NOMO-1 treated with DMSO at 0.1 percent for 48 hours (cell line): ENCODE measurements around the gene C1orf53.
"Not testable (repeated sequence)": the region's sequence is repeated elsewhere in the genome, so short reads cannot be mapped to it uniquely, and the experiment has no call there.

Experiments used
- DNase-seq: peaks from one replicate; lab custom pipeline; 2025; ENCODE audit not compliant: unreplicated experiment; lab: John Stamatoyannopoulos, UW

The C1orf53 gene

GRCh38 chr1:197902454-197903195 is at the start of gene C1orf53:
C1orf53 (plus strand) TSS chr1:197902630; CDS start chr1:197902650, 20 bp downstream.
- peak; percentile 78 for DNase-seq

DNA sequence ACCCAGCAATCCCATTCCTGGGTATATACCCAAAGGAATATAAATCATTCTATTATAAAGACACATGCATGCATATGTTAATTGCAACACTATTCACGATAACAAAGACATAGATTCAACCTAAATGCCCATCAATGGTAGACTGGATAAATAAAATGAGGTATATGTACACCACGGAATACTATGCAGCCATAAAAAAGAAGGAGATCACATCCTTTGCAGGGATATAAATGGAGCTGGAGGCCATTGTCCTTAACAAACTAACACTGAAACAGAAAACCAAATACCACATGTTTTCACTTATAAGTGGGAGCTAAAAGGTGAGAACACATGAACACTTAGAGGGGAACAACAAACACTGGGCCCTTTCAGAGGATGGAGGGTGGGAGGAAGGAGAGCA is 46.7 kb upstream of the C1orf53 start:
- DNase-seq: not testable (repeated sequence)

DNA sequence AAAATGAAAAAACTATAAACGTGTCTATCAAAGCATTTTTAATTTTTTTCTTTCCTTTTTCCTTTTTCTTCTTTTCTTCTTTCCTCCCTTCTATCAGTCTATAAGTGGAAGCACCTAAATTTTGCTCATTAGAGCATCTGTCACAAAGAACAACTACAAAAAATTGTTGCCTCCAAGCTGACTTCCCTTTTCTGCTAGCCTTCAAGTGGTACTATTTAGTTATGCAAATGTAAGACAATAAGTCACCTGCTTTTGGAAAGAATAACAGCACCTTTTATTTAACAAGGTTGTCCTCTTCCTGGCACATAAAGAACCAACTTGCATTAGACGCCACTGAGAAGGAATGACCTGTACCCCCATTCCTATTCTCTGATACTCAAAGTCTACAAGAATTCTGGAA is 45.0 kb upstream of the C1orf53 start:
- DNase-seq: no peak

DNA sequence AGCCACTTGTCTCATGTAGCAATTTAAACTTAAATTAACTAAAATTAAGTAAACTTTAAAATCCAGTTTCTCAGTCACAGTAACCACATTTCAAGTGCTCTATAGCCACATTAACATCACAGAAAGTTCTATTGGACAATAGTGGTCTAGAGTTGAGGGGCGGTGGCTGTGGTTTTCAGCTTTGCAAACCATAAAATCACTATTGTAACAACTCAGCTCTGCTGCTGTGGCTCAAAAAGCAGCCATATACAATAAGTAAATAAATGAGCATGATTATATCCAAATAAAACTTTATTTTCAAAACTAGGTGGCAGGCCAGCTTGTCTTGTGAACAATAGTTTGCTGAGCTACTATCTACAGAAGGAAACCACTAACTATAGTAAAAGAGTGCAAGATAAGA is 43.4 kb upstream of the C1orf53 start:
- no peak for DNase-seq

DNA sequence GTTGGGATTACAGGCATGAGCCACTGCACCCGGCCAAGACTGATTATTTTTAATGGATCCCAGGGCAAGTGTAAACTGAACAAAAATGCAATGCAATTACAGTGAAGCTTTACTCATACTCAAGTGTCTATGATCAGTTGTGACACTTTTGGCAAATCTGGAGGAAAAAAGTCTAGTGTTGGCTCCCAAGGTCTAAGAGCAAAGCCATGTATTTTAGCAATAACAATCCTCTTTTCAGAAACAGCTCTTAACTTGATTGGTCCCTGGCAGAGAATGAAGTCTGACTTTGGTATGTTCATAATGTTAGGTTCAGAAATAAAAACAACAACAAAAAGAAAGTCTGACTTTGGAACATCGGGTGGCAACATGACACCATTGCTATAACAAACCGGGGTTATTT is 40.2 kb upstream of the C1orf53 start:
- no peak for DNase-seq

DNA sequence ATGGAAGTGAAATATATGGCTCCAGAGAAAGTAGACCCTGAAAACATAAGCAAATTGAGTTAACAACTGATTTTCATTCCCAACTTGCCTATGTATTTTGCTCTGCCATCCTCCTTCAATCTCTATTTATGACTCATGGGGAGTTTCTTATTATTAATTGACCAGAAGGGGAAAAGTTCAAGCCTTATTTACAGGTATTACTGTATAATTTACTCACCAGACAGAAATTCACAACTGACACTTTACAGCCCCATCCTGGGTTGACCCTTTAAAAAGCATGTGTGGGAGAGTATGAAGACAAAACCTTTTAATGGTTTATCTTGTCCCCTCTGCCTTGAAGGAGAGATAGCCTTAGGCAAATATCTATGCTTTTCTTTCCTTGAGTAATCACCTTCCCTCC is 39.8 kb upstream of the C1orf53 start:
- DNase-seq: no peak

DNA sequence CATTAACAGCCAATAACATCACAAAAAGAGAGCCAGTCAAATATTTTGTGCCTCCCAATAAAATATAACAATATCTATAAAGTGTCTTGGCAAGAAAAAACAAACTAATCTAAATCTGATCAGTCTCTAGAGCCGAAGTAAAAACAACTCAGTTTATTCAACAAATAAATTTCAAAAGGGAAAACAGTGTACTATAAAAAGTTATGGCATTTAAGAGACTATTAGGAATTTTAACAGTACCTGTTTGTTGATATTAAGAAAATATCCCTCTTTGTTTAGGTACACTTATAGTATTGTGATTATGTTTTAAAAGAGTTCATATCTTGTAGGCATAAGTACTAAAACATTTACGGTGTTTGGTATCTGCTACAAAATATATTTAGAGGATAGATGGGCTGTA is 36.6 kb upstream of the C1orf53 start:
- no peak for DNase-seq

DNA sequence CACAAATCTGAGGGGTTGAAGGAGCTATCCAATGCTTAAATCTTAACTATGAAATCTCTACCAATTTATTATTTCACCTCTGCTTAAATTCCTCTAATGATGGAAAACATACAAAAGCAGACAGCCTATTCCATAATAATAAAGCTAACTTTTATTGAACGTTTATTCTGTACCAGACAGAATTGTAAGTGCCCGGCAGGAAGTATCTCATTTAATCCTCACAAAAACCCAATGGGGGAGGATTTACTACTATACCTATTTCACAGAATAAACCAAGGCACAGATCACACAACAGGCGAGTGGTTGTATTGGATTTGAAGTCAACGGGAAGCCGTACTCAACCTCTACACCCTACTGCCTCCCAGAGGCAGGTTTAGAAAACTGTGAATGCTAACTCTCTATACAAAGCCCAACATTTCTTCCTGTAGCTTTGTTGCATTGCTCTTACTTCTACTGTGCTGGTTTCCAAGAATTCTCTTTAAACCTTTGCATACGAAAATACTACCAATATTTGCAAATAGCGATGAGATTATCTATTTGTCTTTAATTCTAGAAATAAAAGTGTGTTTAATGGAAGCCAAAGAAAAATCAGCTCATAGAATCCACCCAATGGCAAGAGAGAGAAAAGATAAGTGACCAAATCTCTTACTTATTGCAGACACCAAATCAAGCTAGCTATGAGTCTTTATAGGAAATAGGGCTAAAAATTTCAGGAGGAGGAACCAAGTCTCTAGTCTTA is 33.5 kb upstream of the C1orf53 start:
- DNase-seq: peak; percentile 72

DNA sequence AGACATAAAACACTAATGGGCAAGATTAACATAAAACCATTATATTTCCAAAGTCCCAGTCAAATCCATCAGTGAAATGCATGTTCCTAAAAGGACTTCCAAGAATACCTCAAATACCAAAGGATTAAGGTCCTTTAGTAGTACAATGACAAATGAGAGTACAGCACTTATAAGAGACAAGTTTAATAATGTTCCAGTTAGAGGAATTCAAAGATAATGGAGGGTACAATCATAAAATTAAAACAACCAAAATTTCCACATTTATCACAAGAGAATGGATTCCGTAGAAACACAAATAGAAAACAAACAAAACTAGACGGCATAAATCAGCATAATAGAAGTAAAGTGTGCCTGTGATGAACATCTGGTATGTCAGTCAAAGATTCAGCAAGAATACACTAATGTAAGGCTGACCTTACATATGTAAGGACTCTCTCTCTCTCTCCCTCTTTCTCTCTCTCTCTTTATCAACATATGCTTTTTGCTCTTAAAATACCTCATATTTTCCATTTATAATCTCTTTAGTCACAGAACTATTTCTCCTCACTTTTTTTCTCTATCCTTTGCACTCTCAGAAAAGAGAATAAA is 32.8 kb upstream of the C1orf53 start:
- no peak for DNase-seq

GRCh38 chr1:197876894-197877293 is 25.5 kb upstream of the C1orf53 start:
- no peak for DNase-seq

DNA sequence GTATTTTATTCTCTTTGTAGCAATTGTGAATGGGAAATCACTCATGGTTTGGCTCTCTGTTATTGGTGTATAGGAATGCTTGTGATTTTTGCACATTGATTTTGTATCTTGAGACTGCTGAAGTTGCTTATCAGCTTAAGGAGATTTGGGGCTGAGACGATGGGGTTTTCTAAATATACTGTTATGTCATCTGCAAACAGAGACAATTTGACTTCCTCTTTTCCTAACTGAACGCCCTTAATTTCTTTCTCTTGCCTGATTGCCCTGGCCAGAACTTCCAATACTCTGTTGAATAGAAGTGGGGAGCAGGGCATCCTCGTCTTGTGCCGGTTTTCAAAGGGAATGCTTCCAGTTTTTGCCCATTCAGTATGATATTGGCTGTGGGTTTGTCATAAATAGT is 22.0 kb upstream of the C1orf53 start:
- DNase-seq: peak; percentile 44

DNA sequence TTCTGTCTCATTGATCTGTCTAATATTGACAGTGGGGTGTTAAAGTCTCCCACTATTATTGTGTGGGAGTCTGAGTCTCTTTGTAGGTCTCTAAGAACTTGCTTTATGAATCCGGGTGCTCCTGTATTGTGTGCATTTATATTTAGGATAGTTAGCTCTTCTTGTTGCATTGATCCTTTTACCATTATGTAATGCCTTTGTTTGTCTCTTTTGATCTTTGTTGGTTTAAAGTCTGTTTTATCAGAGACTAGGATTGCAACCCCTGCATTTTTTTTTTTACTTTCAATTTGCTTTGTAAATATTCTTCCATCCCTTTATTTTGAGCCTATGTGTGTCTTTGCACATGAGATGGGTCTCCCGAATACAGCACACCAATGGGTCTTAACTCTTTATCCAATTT is 20.2 kb upstream of the C1orf53 start:
- DNase-seq: not testable (repeated sequence)

GRCh38 chr1:197884173-197884572 is 18.3 kb upstream of the C1orf53 start:
- DNase-seq: no peak

DNA sequence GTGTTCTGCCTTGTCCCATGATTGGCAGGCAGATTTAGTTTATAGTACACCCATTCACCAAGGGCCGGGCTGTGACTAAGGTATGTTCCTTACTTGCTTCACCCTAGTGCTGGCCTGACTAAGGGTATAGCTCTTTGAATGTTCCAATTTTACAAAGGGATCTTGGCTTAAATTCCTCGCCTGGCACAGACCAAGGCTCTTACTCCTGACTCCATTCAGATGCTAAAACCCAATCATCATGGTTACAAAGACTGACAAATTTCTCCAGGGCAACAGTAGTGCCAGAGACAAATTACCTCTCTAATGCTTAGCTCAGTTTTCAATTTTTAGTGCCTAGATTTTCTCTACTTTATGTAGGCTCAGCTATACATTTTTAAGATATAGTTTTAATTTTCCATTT is 11.5 kb upstream of the C1orf53 start:
- no peak for DNase-seq

- no peak for DNase-seq
These were observed 9.7 kb upstream of the C1orf53 start for GRCh38 chr1:197892684-197893083.

GRCh38 chr1:197896301-197896700 is 6.1 kb upstream of the C1orf53 start:
- no peak for DNase-seq

DNA sequence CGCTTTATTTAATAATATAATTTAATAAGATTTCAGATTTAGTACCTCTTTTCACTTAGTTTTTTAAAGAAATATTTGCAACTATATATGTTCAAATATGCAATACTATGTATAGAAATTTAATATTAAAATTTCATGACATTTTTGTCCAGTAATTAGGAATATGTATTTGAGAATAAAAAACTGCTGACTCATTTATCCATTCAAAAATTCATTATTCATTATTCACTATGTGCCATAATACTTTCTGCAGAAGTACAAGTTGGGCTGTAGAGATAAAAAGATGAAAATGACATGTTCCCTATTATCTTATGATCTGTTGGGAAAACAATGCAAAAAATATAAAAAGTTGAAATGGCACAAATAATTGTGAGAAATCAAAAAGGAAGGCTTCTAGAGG is 3.4 kb upstream of the C1orf53 start:
- no peak for DNase-seq

- no peak for DNase-seq
These were observed 338 bp upstream of the C1orf53 start for GRCh38 chr1:197902131-197902453.

DNA sequence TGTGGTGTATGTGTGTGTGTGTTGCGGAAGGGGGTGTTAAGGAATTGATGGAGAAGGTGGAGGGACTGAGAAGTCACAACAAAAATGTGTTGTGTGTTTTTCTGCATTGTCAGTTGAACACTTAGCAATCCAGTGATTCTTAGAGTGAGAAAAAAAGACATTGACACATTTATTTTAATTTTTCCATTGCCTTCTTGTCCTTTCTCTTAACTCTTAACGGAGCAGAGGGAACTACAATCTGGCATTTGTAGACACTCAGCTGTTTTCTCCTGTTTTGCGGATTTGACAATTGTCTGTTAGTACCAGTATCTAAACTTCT is 725 bp downstream of the C1orf53 start:
- DNase-seq: no peak

DNA sequence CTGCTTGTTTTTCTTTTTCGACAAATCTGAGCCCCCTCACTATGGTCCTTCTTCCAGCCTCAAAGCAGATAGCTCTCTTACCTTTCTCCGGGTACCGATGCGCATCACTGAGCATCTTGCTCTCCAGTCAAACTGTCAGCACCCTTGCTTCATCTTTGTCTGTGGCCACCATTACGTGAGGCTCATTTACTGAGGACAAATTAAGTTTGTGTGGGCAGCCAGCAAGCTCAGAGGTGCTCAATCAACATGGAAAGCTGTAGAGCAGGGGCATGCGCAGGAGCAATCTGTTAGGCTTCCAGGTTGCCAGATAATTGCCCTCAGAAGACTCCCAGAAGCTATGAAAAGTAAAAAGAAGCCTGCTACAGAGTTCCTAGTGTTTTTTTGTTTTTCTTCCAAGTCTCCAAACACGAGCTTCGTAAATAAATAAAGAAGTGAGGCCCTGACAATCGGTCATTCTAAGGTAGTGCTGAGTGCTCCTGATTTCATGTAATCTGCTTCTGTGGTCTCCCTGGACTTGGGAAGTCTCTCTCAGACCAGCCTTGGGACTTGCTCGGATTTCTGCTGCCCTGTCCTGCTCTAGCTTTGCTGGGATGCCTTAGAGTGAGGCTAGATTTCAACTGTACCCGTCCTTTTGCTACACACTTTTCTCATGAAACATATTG is 1.8 kb downstream of the C1orf53 start:
- DNase-seq: no peak

DNA sequence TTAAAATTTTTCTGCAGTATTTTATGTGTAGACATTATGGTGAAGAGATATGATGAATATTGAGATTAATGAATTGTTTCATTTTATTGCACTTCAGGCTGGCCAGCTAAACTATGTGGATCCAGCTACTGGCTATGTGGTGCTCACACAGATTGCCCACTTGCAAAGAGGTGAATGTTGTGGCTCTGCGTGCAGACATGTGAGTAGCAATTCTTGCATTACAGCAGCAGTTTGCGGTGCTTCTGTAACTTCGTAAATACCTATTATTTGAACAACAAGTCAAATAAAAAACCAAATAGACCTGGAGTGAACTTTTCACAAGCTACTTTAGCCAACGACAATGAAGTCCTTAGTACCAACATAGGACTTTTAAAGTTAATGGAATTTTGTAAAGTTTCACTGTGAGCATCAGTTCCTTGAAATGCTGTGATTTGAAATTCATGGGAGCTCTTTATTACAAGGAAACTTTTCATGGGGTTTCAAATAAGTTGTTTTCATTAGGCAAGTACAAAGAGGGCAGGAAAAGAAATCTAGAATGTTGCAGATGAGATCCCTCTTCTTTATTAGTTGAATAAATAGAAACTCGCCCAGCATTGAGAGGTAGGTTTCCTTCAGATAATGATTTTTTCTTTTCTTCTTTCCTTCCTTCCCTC is 3.4 kb downstream of the C1orf53 start:
- no peak for DNase-seq
